Medulla oblongata (tissue), 1 donor: ENCODE measurements around the gene GTF2E1.
"Not testable (repeated sequence)": the region's sequence is repeated elsewhere in the genome, so short reads cannot be mapped to it uniquely, and the experiment has no call there.

Source experiments
- DNase-seq: peaks from one replicate; pipeline ENCODE4 v3.0.0-alpha.2; 2015; ENCODE audit errors: extremely low spot score

The GTF2E1 gene

DNA sequence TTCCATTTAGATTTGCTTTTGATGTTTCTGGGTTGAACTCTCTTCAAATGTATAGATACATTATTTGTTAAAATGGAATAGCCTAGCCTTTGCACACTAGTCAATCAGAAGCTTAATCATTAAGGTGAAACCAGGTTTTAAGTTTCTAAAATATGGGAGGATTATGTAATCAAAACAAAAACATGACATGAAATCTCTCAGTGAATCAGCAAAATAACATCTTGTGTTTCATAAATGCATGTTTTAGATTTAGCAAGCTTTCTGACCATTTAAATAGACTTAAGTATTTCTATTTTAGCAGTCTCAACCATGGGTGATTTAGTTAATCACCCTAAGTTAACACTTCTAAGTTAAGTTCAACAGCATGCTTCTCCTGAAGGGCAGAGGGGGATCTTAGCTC is 11.3 kb downstream of the GTF2E1 start:
- DNase-seq, result no peak

DNA sequence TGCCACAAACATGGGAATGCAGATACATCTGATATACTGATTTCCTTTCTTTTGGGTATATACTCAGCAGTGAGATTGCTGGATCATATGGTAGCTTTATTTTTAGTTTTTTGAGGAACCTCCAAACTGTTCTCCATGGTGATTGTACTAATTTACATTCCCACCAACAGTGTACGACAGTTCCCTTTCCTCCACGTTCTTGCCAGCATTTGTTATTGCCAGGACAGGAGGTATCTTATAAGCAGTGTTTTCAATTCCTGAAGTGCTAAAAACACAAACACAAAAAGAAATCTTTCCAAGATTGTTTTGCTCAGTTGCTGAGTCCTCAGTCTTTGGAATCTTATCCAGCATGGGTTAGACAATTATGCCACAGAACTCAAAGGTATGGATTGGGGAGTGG is 13.5 kb downstream of the GTF2E1 start:
- DNase-seq, result no peak

DNA sequence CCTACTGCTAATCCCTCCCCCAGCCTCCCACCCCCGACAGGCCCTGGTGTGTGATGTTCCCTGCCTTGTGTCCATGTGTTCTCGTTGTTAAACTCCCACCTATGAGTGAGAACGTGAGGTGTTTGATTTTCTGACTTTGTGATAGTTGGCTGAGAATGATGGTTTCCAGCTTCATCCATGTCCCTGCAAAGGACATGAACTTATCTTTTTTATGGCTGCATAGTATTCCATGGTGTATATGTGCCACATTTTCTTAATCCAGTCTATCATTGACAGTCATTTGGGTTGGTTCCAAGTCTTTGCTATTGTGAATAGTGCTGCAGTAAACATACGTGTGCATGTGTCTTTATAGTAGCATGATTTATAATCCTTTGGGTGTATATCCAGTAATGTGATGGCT is 16.0 kb downstream of the GTF2E1 start:
- not testable (repeated sequence) for DNase-seq

DNA sequence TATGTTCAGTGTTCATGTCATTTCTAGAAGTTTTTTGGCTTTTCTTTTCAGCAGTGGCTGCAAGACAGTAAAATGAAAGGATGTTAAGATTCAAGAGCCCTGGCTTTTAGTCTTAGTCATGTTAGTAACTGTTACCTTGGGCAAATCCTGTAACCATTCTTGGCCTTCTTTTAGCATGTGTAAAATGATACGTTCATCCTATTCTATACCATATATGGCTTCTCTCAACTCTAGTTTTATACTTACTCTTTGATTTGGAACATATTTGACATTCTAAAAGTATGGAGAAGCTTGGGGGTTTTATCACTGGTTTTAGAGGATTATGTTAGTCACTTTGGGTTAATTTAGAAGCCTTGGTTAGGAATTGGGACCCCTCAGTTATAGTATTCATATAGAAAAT is 20.1 kb downstream of the GTF2E1 start:
- DNase-seq, result no peak

DNA sequence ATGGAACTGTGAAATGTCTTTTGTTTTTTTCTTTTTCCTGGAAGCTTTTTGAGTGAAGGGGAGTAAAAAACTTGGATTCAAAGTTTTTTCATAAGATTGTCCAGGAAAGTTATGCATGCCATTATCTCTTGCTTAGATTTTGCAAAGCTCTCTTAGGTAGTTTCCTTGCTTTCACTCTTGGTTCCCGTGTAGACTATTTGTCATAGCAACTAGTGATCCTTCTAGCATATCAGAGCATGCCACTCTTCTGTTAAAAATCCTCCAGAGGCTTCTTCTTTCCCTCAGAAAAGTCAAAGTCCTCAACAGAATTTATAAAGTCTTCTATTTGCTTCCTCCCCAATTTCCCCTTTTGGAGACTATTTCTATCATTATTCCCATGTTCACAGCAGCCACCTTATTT is 21.1 kb downstream of the GTF2E1 start:
- DNase-seq, result no peak

DNA sequence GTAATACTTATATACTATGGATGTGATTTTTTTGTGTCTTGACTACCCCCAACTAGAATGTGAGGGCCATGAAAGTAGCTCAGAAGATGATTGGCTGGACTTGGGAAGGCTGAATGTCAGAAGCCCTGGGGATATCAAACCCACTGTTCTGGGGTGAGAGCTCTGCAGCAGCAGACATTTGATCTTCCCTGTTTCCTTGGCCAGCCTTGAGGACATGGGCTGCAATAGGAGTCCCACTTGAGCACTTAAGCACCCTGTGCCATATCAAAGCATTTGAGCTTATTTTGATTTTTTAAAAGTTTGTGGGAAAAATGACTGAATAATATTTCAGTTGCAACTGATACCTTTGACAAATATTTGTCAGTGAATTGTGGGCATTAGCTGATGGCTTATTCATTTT is 21.7 kb downstream of the GTF2E1 start:
- no peak for DNase-seq

DNA sequence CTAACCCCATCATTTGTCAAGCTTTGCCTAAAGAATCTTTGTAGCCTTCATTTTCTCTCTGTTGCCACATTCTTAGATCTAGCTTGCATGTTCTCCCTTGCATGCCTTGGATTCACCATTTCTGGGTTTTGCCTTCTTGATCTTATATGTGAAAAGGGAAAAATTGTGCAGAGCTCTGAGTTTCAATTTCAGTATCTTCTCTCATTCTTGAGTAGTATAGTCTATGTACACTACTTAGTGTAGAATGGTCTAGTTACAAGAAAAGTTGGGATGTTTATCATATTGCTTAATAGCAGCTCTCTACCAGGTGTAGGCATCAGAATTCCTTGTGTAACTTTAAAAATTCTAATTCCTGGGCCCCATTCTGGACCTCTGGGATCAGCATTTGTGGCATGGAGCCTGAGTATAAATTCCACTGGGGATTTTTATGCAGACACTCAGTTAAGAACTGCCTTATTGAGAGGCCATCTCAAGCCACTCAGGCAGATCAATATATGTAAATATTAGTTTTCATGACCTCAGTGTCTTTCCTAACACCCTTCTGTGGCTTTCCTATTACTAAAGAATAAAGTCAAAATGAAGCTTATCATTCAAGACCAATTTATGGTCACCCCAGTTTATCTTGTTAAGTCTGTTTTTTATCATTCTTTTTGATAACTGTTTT is 23.4 kb downstream of the GTF2E1 start:
- no peak for DNase-seq

DNA sequence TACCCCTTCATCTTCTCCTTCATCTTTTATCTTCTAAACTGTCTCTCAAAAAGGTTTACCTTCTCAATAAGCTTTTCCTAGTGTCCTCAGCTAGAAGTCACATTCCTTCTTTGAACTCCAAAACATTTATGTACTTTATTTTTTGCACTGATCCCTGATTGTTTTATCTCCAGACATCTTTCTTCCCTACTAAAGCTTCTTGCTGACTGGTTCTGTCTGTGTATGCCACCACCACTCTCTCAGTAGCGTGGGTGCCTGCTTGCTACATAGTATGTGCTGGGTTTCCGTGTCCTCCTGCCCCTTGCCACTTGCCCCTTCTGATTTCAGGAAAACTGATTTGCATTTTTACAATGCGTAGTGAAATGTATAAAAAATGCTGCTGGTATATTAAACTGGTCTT is 24.0 kb downstream of the GTF2E1 start:
- no peak for DNase-seq

DNA sequence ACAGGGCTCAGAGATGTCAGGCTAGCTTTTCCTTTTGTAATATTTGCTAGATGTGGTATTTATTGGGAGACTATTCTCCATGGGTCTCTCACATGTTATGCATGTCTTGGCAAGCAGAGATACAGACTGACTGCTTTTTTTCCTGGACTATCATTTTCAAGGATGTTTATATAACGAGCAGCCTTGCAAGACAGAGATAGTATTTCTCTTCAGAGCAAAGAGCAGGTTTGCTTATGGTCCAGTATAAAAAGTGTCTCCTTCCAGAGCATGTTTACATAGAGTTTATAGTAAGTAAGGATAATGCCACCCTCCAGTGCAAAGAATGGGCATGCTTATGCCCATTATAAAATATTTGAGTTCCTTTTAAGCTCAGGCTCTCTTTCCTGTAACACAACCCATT is 24.6 kb downstream of the GTF2E1 start:
- no peak for DNase-seq

DNA sequence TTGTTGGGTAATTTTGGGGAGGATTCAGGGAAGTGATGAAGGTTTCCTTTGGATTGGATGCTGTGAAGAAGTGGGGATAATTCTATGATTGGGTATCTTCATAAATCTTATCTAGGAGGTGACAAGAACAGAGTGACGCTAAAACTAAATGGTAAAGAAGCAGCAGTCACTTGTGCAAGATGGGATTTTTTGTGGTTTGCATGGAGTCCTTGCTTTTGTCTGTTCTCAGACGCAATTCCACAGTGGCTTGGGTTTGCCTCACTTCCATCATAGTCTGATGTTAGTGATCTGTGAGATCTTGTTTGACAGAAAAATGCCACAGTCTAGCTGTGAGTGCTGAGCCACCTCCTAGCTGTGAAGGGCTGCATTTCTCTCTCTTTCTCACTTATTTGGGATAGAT is 26.9 kb downstream of the GTF2E1 start:
- no peak for DNase-seq

DNA sequence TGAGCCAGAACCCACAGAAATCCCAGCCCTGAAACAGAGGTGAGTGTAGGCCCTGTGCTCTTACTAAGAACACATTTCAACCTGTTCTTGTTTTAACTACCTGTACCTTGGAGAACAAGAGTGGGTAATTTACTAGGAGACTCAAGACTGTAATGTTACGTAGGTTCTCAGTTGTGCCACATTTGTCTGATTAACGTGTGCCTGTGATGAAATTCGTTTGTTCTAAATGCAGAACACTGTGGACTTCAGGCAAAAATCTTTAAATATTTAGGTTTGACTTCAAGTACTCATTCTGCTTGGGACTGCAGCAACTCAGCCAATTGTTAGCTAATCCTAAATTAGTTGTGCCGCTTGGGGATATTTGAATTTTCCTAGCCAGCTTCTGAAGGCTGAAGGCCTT is 28.3 kb downstream of the GTF2E1 start:
- DNase-seq, result no peak

DNA sequence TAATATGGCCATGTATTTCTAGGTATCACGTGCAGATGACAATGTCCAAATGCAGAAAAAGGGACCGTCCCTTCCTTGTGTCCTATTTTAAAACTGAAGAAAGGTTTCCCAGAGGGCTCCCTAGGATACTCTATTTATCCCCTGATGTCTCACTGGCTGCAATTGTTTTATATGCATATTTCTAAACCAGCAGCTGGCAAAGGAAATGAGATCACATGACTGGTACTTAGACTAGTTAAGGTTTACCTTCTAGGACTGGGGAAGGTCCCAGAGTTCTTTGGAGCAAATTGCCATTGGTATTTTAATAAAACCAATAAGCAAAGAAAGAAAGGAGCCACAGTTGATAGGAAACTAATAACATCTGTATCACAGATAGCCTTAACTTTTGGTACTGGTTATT is 29.5 kb downstream of the GTF2E1 start:
- no peak for DNase-seq

DNA sequence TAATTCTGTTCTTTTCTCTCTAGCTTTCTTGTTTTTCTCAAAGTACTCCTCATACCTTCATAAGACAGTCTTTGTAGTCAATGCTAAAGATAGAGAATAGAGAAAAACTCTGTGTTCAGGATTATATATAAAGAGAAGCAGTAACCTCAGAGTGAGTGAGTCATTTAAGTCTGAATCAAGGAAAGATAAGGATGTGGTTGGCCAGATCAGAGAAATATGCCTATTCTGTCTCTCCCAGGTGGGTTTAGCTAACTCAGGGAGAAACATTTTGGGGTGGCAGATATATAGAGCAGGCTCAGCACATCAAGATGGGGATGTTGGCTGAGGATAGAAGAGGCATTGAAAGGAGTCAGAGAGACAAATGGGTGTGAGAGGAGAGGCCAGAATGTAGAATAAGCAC is 31.4 kb downstream of the GTF2E1 start:
- no peak for DNase-seq

DNA sequence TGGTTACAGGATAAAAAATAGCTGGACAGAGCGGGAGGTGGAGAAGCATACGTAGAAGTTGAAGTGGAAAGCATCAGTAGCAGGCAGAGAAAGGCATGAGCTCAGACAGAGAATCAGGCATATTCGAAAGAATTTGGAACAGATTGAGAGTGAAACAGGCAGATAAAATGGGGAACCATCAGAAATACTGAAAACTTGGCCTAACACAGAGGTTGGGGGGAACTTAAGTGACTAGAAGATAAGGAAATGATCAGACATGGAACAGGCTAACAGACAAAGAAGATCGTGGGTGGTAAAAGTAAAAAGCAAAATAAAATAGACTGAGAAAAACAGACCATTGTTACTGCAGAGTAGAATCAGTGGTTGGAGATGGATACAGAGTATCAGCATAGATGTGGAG is 32.9 kb downstream of the GTF2E1 start:
- DNase-seq, result no peak

DNA sequence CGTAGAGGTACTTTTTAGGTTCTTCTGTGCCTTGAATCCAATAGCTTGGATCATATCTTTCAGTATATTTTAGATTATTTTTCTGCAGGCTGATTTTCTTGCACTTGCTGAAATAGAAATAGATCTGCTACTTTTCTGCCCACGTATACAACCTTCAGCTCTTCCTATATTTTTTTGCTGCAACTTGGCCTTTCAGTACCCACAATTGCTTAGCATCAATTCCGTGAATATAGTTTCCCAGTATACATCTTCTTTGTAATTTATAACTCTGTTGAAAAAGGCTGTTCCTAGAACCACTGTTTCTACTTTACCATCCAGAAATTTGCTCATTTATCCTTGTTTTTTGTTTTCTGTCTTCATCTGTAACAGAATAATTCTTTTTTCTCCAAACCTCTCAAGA is 36.2 kb downstream of the GTF2E1 start:
- no peak for DNase-seq

DNA sequence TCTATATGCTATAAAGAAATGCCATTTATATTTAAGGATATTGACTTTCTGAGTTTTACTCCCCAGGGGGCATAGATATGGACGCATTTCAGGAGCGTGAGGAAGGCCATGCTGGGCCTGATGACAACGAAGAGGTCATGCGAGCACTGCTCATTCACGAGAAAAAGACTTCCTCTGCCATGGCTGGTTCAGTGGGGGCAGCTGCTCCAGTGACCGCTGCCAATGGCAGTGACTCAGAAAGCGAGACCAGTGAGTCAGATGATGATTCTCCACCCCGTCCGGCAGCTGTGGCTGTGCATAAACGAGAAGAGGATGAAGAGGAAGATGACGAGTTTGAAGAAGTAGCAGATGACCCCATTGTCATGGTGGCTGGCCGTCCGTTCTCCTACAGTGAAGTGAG is 38.4 kb downstream of the GTF2E1 start:
- DNase-seq, result no peak

DNA sequence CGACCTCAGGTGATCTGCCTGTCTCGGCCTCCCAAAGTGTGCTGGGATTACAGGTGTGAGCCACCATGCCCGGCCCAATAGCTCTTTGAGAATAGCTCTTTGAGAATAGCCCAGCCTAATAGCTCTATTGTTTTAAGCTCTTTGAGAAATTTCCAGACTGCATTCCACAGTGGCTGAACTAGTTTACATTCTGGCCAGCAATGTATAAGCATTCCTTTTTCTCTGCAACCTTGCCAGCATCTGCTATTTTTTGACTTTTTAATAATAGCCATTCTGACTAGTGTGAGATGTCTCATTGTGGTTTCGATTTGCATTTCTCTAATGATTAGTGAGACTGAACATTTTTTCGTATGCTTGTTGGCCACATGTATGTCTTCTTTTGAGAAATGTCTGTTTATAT is 43.3 kb downstream of the GTF2E1 start:
- not testable (repeated sequence) for DNase-seq

DNA sequence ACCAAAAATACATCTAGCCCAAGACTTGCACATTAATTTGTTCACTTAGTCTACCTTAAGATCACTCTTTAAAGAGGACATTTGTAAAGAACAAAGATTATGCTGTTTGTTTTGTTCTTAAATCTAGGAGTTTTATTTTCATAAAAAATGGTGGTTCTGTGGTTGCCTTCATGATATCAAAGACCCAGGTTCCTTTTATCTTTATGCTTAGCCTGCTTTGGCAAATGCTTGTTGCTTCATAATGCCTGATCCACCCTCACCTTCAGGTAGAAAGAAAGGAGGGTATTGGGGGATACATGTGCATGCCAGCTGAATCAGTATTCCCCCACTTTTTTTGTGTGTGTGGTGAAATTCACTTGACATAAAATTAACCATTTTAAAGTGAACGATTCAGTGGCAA is 48.5 kb downstream of the GTF2E1 start:
- no peak for DNase-seq

DNA sequence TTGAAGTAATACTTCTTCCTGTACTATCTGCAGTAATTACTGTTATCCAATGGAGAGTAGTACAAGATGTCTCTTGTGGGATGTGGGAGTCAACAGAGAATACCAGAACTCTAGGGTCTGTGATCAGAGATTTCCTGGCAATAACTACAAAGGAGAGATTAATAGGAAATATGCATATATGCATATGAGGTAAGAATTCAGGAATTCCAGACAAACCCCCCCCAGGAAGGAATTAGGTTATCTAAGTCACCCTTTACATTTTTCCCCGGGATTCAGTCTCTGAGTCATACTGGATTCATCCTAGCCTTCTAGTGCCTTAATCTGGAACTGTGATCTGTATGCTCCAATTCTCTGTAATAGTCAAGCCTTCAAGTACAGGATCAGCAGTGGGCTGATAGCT is 49.4 kb downstream of the GTF2E1 start:
- DNase-seq, result no peak

DNA sequence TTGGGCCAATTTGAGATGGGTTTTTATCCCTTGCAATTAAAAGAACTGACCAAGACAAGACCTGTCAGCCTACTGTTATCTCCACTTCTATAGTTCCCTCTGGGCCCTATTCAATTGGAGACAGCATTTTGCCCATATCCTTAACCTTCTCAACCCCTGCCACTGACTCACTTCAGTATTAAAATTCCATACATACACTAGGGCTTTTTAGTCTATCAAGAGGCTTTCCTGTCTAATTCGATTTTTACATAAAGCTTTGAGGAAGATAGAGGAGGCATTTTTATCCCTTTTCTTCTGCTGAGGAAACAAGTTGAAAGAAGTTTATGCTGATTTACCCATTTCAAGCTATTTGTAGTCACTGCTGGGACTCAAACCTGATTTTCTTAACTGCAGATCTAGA is 51.1 kb downstream of the GTF2E1 start:
- no peak for DNase-seq

DNA sequence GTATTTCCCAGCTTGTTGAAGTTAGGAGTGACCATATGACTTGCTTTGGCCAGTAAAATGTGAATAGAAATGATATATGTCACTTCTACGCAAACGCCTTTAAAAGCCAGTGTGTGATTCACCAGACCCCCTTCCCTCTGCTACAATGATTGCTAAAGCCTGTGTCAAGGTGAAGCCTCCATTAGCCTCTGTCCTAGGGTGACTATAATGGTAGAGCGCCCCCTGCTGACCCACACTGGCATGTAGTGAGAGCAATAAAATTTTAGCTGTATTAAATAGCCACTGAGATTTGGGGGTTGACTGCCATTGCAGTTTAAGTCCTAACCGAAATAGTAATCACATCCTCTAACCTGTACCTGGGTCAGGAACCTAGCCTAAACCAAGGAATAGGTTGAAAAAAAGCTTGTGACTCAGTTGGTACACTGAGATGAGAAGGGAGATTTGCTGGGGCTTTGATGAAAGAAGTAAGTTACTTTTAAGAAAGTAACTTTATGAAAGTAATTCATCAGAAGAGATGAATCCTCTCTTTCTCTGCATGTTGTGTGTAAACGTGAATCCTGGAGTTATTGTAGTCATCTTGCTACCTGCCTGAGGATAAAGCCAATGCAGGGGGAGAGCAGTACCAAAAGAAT is 52.6 kb downstream of the GTF2E1 start:
- peak; percentile 87 for DNase-seq

DNA sequence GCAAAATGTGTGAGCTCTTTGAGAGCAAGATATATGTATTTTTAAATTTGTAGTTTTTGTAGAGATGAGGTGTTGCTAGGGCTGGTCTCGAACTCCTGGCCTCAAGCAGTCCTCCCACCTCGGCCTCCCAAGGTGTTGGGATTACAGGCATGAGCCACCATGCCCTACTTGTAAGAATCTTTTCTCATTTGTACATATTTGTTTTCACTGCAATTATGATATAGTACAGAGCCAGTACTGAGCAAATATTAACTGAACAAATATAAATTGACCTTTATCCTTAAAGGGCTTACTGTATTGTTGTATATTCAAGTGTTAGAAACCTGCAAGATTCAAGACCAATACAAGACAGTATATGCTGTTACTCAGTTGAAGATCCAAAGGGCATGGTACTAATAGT is 53.4 kb downstream of the GTF2E1 start:
- no peak for DNase-seq

DNA sequence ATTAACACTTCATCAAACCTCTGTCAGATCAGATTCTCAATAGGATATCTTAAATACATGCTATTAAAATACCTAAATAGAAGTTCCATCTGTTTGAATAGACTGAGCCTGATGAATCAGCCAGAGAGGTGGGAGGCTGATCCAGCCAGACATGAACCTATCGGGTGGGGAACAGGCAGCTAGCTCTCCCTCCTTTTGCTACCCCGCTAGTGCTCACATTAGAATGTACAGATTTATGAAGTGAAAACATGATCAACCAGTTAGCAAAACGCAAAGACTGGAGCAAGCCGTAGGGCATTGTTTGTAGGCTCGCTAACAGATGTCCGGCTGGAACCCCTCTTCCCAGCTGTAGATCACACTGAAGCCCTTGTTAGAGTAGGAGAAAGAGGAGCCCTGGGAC is 54.4 kb downstream of the GTF2E1 start:
- no peak for DNase-seq

DNA sequence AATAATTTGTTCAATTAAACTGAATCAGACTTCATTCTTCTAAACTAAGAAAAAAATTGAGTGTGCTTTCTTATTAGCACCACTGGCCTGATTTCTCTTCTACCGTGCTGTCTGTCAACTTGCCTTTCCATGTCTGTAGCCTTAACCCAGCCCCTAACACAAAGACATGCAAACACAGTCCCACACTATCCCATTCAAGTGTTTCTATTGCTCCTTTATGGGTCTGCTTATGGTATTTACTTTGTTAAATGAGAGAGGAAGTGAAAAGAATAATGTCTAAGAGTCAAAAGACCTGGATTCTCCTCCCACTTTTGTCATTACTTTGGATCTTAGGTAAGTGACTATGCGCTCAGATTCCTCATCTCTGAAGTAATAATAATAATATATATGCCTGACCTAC is 55.3 kb downstream of the GTF2E1 start:
- no peak for DNase-seq
